Measurements from ENCODE around the gene KCTD7.
"Not testable (repeated sequence)": the region's sequence is repeated elsewhere in the genome, so short reads cannot be mapped to it uniquely, and the experiment has no call there.

DNA sequence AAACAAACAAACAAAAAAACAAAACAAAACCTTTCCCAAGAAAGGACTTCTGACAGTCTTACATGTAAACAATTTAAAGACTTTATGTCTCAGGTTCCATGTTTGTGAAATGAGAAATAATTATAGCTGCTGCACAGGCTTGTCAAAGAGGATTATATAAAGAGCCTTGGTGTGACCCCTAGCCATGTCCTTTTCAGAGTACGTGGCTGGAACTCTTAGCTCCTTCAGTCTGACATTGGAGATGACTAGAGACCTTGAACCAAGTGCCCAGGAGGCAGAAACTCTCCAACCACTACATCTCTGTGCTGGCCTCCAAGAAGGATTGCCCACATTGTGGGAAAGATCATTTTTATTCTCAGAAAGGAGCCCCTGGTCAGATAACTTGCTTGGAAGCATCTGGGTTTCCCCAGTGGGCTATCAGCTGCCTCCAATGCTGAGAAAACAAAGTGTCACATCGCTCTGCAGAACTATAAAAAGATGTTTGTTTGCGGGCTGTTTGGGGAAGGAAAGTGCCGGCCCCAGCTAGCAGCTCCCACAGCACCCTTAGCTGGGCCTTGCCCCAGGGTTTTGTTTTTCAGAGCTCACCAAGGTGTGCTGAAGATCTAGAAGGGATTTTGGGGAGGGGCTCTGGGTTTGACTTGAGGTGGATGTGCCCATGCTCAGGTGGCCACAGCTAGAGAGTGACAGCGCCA, 43.9 kb downstream of the KCTD7 start:
- TF ChIP-seq EZH2 (IDR thresholded peaks at IDR 0.05; ENCODE audit: borderline replicate concordance, low read length); CTCF (IDR thresholded peaks at IDR 0.05; ENCODE audit: low read length): not testable (repeated sequence)
